NCI-H2227 (cell line): ENCODE data around the gene TCF7L2.
"Not testable (repeated sequence)": the region's sequence is repeated elsewhere in the genome, so short reads cannot be mapped to it uniquely, and the experiment has no call there.

Source experiments
- DNase-seq: peaks from one replicate; lab custom pipeline; 2025; ENCODE audit not compliant: unreplicated experiment; lab: John Stamatoyannopoulos, UW

TCF7L2 gene

DNA sequence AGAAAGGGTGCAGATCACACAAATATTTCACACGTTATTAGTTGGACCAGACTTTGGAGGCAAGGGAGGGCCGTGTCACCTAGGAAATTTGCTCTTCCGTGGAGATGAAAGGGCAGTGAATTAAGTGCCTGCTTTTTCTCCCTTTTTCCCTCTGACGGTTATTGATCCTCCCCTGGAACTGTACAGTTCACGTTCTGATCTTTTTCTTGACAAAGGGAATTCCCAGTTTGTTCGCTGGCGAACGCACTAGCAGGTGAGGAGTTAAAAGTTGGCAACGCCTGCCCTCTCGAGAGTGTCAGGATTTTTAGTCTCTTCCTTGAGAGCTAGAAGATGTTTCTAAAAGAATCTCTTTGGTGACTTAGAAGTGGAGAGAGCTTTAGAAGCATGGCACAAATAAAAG, 111.5 kb downstream of the TCF7L2 start:
- DNase-seq, result no peak

DNA sequence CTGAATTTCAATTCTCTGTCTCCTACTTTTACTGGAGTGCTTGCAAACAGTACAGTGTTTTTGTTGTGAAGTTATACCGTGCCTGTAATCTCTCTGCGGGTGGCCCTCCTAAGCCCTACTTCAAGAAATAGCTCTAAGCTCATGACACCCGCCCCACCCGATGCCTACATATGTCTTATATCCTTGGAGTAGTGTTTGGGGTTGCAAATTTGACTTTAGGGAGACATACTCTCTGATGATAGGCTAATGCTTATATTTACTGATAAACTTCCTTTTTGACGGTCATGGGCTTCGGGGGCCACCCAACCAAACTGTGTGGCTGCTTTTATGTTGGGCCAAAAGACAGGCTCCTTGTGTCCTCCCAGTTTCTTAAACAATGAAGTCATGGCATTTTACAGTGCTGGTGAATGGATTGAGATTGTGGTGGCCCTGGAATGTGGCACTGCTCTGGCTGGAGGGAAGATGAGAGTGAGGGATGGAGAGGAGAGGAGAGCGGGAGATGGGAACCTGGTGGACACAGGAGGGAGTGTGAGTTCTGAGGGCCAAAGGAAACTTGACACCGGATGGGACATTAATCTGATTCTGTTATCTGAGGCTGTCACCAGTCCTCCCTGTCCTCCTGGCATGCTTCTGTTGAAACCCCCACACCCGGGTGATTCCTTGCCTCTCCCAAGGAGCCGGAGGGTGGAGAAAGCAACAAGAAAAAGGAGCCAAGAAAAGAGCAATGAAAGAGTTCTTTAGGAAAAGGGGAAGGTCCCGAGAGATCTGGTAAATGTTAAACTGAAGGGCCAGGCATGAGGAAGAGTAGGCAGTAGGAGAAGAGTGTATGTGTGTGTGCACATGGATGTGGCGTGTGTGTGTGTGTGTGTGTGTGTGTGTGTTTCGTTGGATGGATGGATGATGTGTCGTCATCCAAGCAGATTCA, 113.3 kb downstream of the TCF7L2 start:
- no peak for DNase-seq

DNA sequence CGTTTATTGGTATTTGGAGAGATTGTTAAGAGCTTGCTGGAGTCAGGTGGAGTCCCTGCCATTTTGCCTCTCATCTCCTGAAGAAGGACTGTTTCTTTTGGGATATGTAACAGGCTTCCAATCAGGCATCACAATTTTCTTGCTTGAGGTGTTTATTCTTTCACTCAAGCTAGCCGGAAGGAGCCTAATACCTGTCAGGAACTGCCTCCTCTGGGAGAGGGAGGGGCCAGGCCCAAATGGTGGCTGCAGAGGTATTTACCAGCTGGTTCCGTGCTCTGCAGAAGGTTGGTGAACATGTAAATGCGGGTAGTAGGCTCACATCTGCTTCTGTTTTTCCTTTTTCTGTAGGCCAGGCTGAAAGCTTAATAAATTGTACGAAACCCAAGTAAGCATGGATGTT, 114.0 kb downstream of the TCF7L2 start:
- DNase-seq, result no peak

DNA sequence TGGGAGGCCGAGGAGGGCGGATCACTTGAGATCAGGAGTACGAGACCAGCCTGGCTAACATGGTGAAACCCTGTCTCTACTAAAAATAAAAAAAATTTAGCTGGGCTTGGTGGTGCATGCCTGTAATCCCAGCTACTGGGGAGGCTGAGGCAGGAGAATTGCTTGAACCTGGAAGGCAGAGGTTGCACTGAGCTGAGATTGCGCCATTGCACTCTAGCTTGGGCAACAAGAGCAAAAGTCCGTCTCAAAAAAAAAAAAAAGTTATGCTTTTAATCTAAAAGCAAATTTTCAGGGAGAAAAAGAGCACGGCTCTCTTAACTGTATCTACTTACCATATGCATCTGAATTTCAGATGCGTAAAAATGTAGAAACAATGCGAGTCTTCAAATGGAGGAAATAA, 116.1 kb downstream of the TCF7L2 start:
- DNase-seq, result not testable (repeated sequence)

DNA sequence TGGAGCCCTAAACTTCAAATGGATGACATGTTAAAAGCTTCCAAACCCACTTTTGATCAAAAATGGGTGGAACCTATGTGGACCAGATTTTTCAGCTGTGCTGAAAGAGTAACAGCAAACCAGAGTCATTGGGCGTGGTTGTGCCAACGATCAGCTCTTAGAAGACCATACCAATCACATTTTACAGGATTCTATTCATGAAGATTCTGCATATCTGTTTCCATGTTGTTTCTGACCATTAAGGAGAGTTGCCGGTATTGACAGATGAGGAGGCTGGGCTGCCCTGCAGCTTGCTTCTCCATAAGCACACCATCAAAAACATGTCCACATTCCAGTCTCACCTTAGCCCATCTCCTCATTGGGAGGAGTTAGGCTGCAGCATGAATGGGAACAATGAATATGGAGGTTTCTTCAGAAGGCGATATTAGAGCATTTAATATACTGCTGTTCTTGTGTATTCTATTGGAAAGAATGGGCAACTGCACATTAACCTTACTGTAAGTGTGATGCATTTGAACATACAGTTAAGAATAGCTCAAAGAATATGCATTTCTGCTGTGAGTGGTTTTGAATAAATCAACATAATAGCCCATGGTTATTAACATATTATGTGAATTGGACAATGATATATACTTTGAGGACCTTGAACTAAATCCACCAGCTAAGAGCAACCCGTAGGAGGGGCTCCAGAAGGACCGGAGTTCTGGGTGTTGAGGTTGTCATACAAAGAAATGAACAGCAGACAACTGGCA, 116.7 kb downstream of the TCF7L2 start:
- DNase-seq, result no peak

DNA sequence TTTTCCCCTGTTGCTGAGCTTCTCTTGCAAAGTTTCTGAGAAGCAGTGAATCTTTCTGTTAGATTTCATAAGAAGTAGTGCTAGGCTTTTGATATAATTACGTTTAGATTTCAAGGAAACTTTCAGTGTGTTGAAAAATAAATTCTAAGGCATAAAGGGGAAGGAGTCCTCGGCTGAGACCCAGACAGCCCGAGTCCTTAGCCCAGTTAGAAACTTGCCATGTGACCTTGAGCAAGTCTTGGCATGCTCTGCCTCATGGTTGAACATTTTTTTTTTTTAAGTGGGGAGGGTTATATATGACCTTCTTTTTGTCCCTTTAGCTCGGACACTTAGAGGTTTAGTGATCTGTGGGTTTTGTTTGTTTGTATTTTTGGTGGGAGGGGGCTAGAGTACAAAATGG, 117.5 kb downstream of the TCF7L2 start:
- DNase-seq, result no peak

DNA sequence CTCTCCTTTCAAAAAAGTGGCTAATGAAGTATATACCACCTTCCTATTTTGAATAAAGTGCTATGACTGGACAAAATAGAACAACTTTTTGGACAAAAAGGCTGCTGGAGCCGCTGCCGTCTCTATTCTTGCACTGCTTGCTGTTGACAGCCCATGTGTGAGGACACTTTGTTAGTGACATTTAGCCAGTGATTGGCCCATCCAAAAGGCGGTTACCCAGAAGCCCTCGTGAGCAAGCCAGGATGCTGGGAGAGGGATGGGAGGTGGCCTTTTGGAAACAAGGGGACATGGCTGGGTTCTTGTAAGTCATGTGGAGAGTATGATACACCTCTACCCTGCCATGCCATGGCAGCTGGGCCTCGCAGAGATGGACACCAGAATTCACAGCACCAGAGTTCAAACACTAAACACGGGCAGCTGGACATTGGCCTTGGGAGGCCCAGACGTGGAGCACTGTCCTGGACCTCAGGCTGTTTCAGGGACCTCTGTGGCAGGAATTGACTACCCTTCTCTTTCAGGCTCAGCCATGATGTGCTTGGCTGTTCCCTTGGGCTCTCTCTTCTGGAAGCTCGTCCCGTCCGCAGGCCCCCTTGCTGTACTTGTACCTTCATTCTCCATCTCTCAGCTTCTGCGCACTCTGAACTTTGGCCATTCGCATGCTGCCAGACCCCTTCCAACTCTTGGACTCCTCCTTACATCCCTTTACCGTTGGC, 118.3 kb downstream of the TCF7L2 start:
- no peak for DNase-seq

DNA sequence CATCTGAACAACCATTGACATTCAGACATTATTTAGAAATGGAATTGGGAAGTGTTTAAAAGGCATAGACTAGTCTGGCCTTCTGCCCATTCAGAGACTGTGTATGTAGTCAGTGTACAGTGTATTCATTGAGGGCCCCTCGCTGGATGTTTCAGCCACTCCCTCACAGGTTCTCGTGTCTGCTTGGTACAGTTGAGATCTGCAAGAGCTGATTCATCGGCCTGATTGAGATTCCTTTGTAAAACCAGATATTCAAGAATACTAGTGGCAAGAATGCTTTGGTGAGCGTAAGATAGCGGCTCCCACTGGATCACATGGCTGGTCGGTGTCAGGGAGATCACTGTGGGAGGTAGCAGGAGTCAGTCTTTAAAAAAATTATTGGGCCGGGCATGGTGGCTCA, 119.5 kb downstream of the TCF7L2 start:
- no peak for DNase-seq

DNA sequence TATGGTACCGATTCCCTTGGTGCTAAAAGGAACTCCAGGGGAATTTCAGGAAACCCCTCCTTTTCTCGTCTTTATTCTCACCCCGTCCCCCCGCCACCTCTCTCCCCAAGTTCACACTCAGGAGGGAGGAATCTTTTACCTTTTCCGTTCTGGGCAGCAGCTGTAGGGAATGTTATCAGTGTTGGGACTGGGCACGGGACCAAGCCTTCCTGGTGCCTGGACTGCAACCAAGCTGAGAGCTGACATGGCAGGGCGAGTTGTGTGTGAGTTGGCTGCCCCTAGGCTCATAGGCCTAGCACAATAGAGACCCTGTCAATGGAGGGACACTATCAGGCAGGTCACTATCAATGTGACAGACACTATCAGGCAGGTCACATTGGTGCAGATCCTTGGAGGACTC, 121.4 kb downstream of the TCF7L2 start:
- DNase-seq, result no peak

DNA sequence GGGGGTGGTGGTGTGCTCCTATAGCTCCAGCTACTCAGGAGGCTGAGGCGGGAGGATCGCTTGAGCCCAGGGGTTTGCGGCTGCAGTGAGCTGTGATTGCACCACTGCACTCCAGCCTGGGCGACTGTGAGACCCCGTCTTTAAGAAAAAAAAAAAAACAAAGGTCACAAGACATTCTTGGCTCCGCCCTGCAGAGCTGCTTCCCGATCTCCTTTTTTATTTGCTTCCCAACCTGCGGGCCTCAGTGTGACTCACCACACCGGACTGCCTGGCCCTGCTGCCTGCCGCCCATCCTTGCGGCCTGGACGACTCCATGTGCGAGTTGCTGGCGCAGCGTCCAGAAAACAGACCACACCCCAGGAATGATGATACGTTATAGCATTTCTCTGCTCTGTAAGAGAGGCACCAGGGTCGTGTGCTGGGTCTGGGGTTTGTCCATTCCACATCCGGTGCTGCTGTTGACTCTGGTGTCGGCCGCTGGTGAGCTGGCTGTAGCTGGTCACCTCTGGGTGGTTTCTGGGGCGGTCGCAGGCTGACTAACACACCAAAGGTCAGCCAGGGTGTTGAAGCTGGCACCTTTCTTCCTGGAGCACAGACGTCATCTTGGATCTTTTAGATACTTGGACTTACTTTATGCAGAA, 123.6 kb downstream of the TCF7L2 start:
- no peak for DNase-seq

DNA sequence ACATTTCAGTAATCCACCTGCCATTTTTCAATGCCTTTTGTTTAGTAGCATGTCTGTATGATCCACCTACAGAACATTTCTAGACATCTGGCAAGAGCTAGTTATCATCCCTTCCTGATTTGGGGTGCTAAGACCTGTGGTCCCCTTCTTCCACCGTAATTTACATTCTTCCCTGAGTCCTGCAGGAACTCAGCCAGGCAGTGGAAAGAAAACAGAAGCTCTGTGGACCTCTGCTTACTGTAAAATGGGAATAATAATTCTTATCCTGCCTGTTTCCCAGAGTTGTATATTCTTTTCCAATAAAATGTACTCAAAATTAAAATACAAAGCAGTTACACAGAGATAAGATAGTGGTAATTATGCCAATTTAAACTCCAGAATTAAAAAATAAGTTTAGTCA, 126.9 kb downstream of the TCF7L2 start:
- no peak for DNase-seq

DNA sequence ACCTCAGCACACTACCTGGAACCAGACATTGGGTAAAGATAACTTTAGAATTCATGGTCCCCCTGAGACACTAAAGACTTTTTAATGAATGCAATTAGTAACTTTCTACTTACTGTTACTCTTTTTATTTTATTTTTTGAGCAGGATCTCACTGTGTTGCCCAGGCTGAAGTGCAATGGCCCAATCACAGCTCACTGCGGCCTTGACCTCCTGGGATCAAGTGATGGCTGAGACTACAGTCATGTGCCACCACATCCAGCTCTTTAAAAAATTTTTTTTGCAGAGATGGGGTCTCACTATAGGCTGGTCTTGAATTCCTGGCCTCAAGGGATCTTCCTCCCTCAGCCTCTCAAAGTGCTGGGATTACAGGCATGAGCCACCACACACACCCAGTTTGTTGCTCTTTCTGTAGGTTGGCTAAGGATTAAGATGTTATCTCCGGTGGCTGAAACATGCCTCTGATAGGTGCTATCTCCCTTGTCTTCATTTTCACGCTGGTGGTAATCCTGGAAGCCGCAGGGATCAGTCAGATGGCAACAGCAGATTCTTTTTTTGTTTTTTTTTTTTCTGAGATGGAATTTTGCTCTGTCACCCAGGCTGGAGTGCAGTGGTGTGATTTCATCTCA, 128.3 kb downstream of the TCF7L2 start:
- no peak for DNase-seq

DNA sequence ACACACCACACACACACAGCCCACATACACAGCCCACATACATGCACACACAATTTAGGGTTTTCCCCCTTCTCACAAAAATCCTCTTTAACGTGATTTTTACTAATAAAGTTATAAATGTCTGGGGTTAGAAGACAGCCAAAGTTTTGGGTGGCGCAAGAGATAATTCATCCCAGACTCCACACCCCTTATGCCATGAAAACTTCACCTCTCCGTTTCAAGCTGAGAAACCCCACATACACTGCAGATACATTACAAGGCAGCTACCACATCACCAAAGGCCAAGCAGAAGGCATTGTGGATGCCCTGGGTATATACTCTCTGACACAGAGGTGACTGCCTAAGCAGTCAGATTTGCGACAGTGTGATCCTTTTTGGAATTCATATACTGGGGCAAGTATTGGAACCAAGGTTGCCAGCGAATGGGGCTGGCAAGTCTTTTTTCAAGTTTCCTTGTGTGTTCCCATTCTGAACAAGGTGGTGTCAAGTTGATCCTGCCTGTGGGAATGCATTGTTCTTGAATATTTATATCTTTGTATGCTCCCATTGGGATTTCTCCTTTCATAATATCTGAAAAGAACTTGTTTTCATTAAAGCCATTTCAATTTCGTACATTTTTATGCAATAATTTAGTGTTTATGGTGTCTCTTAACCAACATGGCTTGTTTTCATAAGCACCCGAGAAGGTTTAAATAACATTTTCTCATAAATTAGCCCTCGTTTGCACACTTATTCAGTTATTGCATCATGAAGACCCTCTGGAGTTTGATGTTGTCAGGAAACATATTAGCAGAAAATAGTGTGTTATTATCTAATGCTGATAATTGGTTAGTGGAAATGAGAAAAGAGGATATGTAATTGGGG, 130.2 kb downstream of the TCF7L2 start:
- no peak for DNase-seq

DNA sequence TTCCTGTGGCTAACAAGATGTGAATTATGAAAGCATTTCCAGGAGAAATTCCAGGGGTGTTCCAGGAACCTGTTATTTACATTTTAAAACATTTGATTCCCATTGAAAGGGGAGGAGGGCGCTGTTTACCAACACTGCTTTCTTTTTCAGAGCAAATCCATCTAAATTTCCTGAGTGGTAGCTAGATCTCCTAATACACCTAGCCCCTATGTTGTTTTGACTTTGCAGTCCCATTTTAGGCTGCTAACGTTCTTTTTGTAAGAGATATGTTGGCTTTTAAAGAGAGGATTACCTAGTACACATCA, 130.8 kb downstream of the TCF7L2 start:
- DNase-seq, result no peak

DNA sequence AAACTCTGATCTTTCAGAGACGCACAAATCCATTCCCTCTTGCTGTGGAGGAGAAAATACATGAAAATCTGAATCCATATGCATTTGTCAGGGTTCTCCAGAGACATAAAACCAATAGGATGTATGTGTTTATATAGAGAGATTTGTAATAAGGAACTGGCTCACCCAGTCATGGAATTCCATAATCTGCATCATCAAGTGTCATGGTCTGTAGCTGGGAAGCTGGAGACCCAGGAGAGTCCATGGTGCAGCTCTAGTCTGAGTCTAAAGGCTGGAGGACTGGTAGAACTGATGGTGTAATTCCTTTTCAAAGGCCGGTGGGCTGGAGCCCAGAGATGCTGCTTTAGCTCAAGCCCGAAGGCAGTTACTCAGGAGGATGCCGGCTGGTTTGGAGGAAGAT, 134.0 kb downstream of the TCF7L2 start:
- no peak for DNase-seq

DNA sequence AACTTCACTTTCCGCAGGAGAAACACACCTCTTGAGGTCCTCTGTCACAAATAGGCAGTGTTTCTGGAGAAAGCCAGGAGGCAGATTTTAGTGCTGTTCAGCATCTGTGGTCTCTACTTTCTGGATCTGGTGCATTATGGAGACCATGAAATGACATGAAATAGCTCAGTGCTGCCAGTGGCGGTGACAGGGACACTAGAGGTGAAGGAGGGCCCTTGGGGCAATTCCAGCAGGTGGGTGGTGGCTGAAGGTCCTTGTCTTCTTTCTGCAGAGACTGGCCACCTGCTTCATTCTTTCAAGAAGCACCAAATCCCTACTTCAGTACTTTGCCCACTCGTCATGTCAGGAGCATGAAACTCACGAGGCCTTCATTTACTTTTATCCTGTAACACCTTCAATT, 135.7 kb downstream of the TCF7L2 start:
- DNase-seq, result no peak

DNA sequence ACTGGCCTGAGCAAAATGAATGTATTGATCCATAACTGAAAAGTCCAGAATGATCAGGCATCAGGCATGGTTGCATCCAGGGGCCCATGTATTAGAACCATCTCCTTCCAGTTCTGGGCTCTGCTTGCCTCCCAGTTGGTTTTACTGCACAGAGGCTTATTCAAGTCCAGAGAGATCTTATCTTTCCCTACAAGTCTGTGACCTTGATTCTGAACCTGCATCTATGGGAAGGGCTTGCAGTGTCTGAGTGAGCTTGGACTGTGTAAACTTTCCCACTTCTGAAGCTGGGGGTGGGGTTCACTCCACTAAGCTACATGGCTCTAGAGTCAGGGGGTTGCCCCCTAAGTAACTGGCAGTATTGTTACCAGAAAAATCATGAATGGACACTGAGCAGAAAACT, 136.2 kb downstream of the TCF7L2 start:
- no peak for DNase-seq

DNA sequence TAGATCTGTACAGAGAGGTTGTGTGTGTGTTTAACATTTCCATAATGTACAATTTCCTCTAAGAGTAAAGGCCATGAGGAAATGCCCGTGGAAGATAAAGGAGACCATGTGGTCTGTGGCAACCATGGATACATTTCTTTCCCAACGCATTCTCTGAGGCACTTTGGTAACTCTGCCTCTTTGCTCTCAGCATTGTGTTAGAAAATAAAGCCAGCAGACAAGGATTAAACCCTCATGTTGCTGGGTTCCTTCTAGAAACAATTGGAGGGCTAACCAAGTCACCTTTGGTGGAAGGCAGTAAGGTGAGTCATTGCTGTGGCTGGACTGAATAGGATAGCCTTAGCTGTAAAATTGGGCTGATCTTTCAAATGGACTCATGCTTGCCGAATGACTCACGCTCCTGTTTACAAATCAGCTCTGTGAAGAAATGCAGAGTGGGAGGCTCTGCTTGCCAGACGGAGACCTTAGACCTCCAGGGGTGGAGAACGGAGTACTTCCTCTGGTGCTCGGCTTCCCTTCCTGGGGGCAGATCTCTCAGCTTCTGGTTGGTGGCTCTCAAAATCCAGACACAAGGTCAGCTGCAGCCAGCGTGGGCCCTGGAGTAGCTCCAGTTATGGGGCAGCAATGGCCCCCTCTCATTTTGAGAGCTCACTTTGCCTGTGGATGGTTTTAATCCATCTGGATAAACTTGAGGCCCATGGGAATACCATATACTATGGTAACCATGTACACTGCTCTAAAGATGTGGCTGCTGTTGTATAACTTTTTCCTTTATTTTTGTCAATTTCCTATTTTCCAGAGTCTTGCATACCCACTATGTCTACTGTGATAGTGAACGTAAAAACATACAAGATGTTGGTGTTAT, 137.3 kb downstream of the TCF7L2 start:
- DNase-seq, result no peak

DNA sequence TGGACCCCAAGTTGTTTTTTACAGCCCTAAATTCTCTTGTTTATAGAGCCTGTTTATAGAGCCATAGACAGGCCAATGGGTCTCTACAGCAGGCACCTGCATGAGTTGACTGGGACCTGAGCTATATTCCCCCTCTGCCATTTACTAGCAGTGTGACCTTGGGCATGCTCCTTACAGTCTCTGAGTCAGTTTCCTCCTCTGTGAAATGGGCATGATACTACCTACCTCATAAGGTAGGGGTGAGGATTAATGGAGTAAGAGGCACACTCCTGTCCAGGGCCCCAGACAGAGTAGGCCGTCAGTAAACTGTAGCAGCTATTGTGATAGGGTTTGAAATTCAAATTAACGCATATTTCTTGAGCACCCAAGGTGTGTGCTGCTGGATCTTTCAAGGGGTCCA, 138.1 kb downstream of the TCF7L2 start:
- no peak for DNase-seq
